GM18870 (cell line): ENCODE measurements around the gene ARMH1.
"Not testable (repeated sequence)": the region's sequence is repeated elsewhere in the genome, so short reads cannot be mapped to it uniquely, and the experiment has no call there.

Experiments
- ATAC-seq: cut with Tn5 transposase; IDR thresholded peaks from one replicate; pipeline ENCODE4 v1.9.1; 2021; ENCODE audit warnings: moderate library complexity; ENCODE audit not compliant: unreplicated experiment

ARMH1 gene

GRCh38 chr1:44693900-44694299 lies 19.4 kb downstream of the ARMH1 start:
- ATAC-seq: no peak

- ATAC-seq: peak; percentile 39
Measured at GRCh38 chr1:44694863-44695478, 20.5 kb downstream of the ARMH1 start.

GRCh38 chr1:44695671-44696070 lies 21.2 kb downstream of the ARMH1 start:
- no peak for ATAC-seq

GRCh38 chr1:44696101-44696500 lies 21.6 kb downstream of the ARMH1 start:
- no peak for ATAC-seq

GRCh38 chr1:44696789-44697345 lies 22.4 kb downstream of the ARMH1 start:
- ATAC-seq: no peak

- ATAC-seq: no peak
Measured at GRCh38 chr1:44698138-44698537, 23.6 kb downstream of the ARMH1 start.

- ATAC-seq: not testable (repeated sequence)
Measured at GRCh38 chr1:44699375-44699774, 24.9 kb downstream of the ARMH1 start.

GRCh38 chr1:44700573-44700972 lies 26.1 kb downstream of the ARMH1 start:
- ATAC-seq: no peak

- no peak for ATAC-seq
Measured at GRCh38 chr1:44701141-44701573, 26.6 kb downstream of the ARMH1 start.

GRCh38 chr1:44705470-44705869 lies 31.0 kb downstream of the ARMH1 start:
- ATAC-seq: no peak

GRCh38 chr1:44705938-44706337 lies 31.4 kb downstream of the ARMH1 start:
- ATAC-seq: no peak

- ATAC-seq: no peak
Measured at GRCh38 chr1:44707112-44707881, 32.8 kb downstream of the ARMH1 start.

GRCh38 chr1:44707959-44708831 lies 33.7 kb downstream of the ARMH1 start:
- no peak for ATAC-seq

GRCh38 chr1:44713321-44713781 lies 38.8 kb downstream of the ARMH1 start:
- no peak for ATAC-seq

- no peak for ATAC-seq
Measured at GRCh38 chr1:44714532-44714931, 40.0 kb downstream of the ARMH1 start.

GRCh38 chr1:44714944-44715571 lies 40.5 kb downstream of the ARMH1 start:
- peak; percentile 63 for ATAC-seq

- no peak for ATAC-seq
Measured at GRCh38 chr1:44717156-44717555, 42.6 kb downstream of the ARMH1 start.

GRCh38 chr1:44717653-44718052 lies 43.1 kb downstream of the ARMH1 start:
- ATAC-seq: no peak

- ATAC-seq: no peak
Measured at GRCh38 chr1:44718091-44718490, 43.6 kb downstream of the ARMH1 start.

GRCh38 chr1:44719318-44719717 lies 44.8 kb downstream of the ARMH1 start:
- no peak for ATAC-seq

- no peak for ATAC-seq
Measured at GRCh38 chr1:44720281-44720680, 45.8 kb downstream of the ARMH1 start.
